A673 (cell line): ENCODE results near the gene ASMTL. TPM values are rescaled to one million over a fixed set of nuclear protein-coding genes. Genes with fewer than 3 reads are reported as not detected.
"Not testable (repeated sequence)": the region's sequence is repeated elsewhere in the genome, so short reads cannot be mapped to it uniquely, and the experiment has no call there.

Experiments used
- BruUV-seq: library from RNA; stranded (reverse); fragments of 400-500 nt; replicated peaks from 2 replicates; lab custom pipeline; 2021; lab: Mats Ljungman, UMichigan
- CTCF ChIA-PET: fragments of 300-600 bp; sonication (Branson Sonifier 250); formaldehyde crosslinking; loops from one replicate; lab custom pipeline; 2022; ENCODE audit warnings: antibody characterized with exemption; lab: Charles Lee
- POLR2A ChIA-PET: fragments of 300-600 bp; sonication (Branson Sonifier 250); formaldehyde crosslinking; loops from one replicate; lab custom pipeline; 2022; ENCODE audit warnings: antibody characterized with exemption; ENCODE audit not compliant: low non-redundant PET; lab: Charles Lee
- DNase-seq: peaks from one replicate; pipeline ENCODE4 v3.0.0-alpha.2; 2015; ENCODE audit warnings: low spot score
- H3K27ac ChIP-seq: fragments of 200-600 bp; sonication (generic); 2 replicates; pipeline ENCODE4 v1.5.1; 2016; ENCODE audit warnings: mixed run types, low read depth, mild to moderate bottlenecking, mixed read lengths, antibody characterized with exemption, low read length; ENCODE audit not compliant: poor library complexity, severe bottlenecking
- H3K27me3 ChIP-seq: fragments of 200-600 bp; sonication (generic); replicated peaks from 2 replicates; pipeline ENCODE4 v1.6.1; 2017; ENCODE audit warnings: mixed run types, low read depth, mild to moderate bottlenecking, mixed read lengths, antibody characterized with exemption, low read length; ENCODE audit not compliant: insufficient read depth, poor library complexity
- H3K36me3 ChIP-seq: fragments of 200-600 bp; sonication (generic); 2 replicates; pipeline ENCODE4 v1.6.1; 2016; ENCODE audit warnings: mixed run types, mild to moderate bottlenecking, mixed read lengths, antibody characterized with exemption, low read length; ENCODE audit not compliant: insufficient read depth, poor library complexity, severe bottlenecking
- H3K4me1 ChIP-seq: fragments of 200-600 bp; sonication (generic); 2 replicates; pipeline ENCODE4 v1.6.1; 2017; ENCODE audit warnings: mixed run types, mild to moderate bottlenecking, mixed read lengths, antibody characterized with exemption, low read length; ENCODE audit not compliant: insufficient read depth, poor library complexity, severe bottlenecking
- H3K4me3 ChIP-seq: fragments of 200-600 bp; sonication (generic); 2 replicates; pipeline ENCODE4 v1.5.1; 2016; ENCODE audit warnings: low read depth, mixed run types, mild to moderate bottlenecking, mixed read lengths, low read length; ENCODE audit not compliant: poor library complexity, severe bottlenecking
- H3K9me3 ChIP-seq: fragments of 200-600 bp; sonication (generic); 2 replicates; pipeline ENCODE4 v1.6.1; 2016; ENCODE audit warnings: mixed run types, low read depth, mild to moderate bottlenecking, mixed read lengths, antibody characterized with exemption, low read length; ENCODE audit not compliant: poor library complexity, severe bottlenecking
- CTCF ChIP-seq: fragments of 300-800, 200-600 bp; sonication (generic); conservative IDR thresholded peaks from 2 replicates; pipeline ENCODE4 v1.5.1; 2017; ENCODE audit warnings: low read depth, mild to moderate bottlenecking, antibody characterized with exemption, low read length, moderate library complexity, mixed read lengths
- EZH2 ChIP-seq: fragments of 200-600 bp; sonication (generic); IDR thresholded peaks from 2 replicates; pipeline ENCODE4 v1.6.1; 2017; ENCODE audit warnings: borderline replicate concordance, low read depth, mild to moderate bottlenecking, mixed read lengths, antibody characterized with exemption, low read length; ENCODE audit not compliant: poor library complexity, severe bottlenecking
- intact Hi-C: fragments of 100-400 bp; cut with micrococcal nuclease; formaldehyde crosslinking; loops from one replicate; pipeline ENCODE4 v1.10.0; 2022; ENCODE audit not compliant: unreplicated experiment
- total RNA-seq: library from RNA; stranded (reverse); gene quantifications from 2 replicates; pipeline ENCODE4 v1.2.3, GENCODE V29; 2021

The ASMTL gene
- total RNA-seq, 1 experiment from 2014 or later, result 24.9 TPM

GRCh38 chrX:1411326-1411725 lies 41.4 kb downstream of the ASMTL start:
- no peak overlapping the region for H3K27ac ChIP-seq
- no peak for TF ChIP-seq EZH2
- no peak for TF ChIP-seq CTCF
- CTCF ChIA-PET, result no interaction called here
- intact Hi-C loops, result no loop called here
- H3K36me3 ChIP-seq, result peaks cover 45% of the 10 kb centered on the region
- POLR2A ChIA-PET, result no interaction called here
- no peaks in the 10 kb centered on the region for H3K27me3 ChIP-seq
- no peak for DNase-seq
- no peak overlapping the region for H3K4me3 ChIP-seq
- no peaks in the 10 kb centered on the region for H3K9me3 ChIP-seq
- BruUV-seq, result no TSS peak
- no peaks in the 10 kb centered on the region for H3K4me1 ChIP-seq

GRCh38 chrX:1407035-1407434 lies 45.7 kb downstream of the ASMTL start:
- H3K27me3 ChIP-seq, result no peaks in the 10 kb centered on the region
- peaks cover 53% of the 10 kb centered on the region for H3K36me3 ChIP-seq
- H3K4me3 ChIP-seq, result no peak overlapping the region
- TF ChIP-seq CTCF, result no peak
- no peak for TF ChIP-seq EZH2
- no TSS peak for BruUV-seq
- CTCF ChIA-PET, result no interaction called here
- H3K4me1 ChIP-seq, result no peaks in the 10 kb centered on the region
- DNase-seq, result no peak
- no peak overlapping the region for H3K27ac ChIP-seq
- POLR2A ChIA-PET, result no interaction called here
- intact Hi-C loops, result no loop called here
- H3K9me3 ChIP-seq, result no peaks in the 10 kb centered on the region

- H3K9me3 ChIP-seq, H3K27ac ChIP-seq, H3K4me3 ChIP-seq, POLR2A ChIA-PET, H3K4me1 ChIP-seq, CTCF ChIA-PET, intact Hi-C loops, DNase-seq, BruUV-seq, H3K27me3 ChIP-seq: not testable (repeated sequence)
- H3K36me3 ChIP-seq, result peaks cover 55% of the 10 kb centered on the region
Measured at GRCh38 chrX:1405769-1406168, 46.9 kb downstream of the ASMTL start.

- H3K9me3 ChIP-seq, H3K4me1 ChIP-seq: not testable (repeated sequence)
Measured at GRCh38 chrX:1403867-1404266, 48.8 kb downstream of the ASMTL start.

More at GRCh38 chrX:1403867-1404266, 48.8 kb downstream of the ASMTL start:
- H3K36me3 ChIP-seq, result peaks cover 63% of the 10 kb centered on the region
- H3K4me3 ChIP-seq, H3K27ac ChIP-seq, POLR2A ChIA-PET, H3K27me3 ChIP-seq, BruUV-seq, CTCF ChIA-PET, DNase-seq, intact Hi-C loops: not testable (repeated sequence)
